C4-2B (cell line): ENCODE data around the gene PDE4C.

ENCODE experiments used
- ZFX ChIP-seq: fragments of 450-650 bp; IDR thresholded peaks from 2 replicates; pipeline ENCODE4 v1.6.1; 2017
- TF ChIP-seq, protein P1 (sequence below): fragments of 450-650 bp; conservative IDR thresholded peaks from 2 replicates; pipeline ENCODE4 v1.5.1; 2017; ENCODE audit warnings: mild to moderate bottlenecking

DNA sequence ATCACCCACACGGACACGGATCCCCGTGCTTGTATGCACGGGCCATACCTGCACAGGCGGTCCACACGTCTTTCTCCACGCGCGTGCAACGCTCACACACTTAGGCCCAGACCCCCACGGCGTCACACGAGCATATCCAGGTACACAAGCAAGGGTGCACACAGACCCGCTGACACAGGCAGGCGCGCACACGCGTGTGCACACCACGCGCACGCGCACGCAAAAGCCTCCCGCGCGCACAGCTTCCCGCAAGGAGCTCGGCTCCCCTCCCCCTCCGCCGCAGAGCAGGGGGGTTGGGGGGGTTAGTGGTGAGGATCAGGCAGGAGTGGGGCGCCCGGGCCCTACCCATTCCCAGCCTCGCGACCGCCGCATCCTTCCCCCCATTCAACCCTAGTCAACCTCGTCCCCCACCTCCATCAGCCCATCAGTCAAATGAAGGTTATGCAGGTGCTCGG, 22.8 kb downstream of the PDE4C start:
- TF ChIP-seq, protein P1, sequence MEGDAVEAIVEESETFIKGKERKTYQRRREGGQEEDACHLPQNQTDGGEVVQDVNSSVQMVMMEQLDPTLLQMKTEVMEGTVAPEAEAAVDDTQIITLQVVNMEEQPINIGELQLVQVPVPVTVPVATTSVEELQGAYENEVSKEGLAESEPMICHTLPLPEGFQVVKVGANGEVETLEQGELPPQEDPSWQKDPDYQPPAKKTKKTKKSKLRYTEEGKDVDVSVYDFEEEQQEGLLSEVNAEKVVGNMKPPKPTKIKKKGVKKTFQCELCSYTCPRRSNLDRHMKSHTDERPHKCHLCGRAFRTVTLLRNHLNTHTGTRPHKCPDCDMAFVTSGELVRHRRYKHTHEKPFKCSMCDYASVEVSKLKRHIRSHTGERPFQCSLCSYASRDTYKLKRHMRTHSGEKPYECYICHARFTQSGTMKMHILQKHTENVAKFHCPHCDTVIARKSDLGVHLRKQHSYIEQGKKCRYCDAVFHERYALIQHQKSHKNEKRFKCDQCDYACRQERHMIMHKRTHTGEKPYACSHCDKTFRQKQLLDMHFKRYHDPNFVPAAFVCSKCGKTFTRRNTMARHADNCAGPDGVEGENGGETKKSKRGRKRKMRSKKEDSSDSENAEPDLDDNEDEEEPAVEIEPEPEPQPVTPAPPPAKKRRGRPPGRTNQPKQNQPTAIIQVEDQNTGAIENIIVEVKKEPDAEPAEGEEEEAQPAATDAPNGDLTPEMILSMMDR: no peak
- TF ChIP-seq ZFX: 0 out of 2 replicates have a peak, but pooled peaks have one; percentile 26
